22Rv1 (cell line): ENCODE data around the gene CMSS1.

ENCODE experiments used
- H3K27ac ChIP-seq: fragments of 450-650 bp; 2 replicates; pipeline ENCODE4 v1.5.1; 2017
- CTCF ChIP-seq: fragments of 450-650 bp; IDR thresholded peaks from 2 replicates; pipeline ENCODE4 v1.5.1; 2017; ENCODE audit warnings: mild to moderate bottlenecking
- ZFX ChIP-seq: fragments of 450-650 bp; IDR thresholded peaks from 2 replicates; pipeline ENCODE4 v1.6.1; 2017; ENCODE audit warnings: antibody characterized with exemption, borderline replicate concordance

The CMSS1 gene

GRCh38 chr3:100117093-100117492, 299.4 kb downstream of the CMSS1 start:
- TF ChIP-seq ZFX (no peak), CTCF (no peak)
- no peak overlapping the region for H3K27ac ChIP-seq

- TF ChIP-seq CTCF (no peak), ZFX (no peak)
- H3K27ac ChIP-seq, result no peak overlapping the region
These were observed 302.4 kb downstream of the CMSS1 start for GRCh38 chr3:100120012-100120411.

- TF ChIP-seq ZFX, result no peak
- no peak for TF ChIP-seq CTCF
- H3K27ac ChIP-seq, result no peak overlapping the region
These were observed 303.0 kb downstream of the CMSS1 start for GRCh38 chr3:100120693-100121092.

- H3K27ac ChIP-seq, result no peak overlapping the region
- TF ChIP-seq CTCF, result no peak
- TF ChIP-seq ZFX, result no peak
These were observed 304.7 kb downstream of the CMSS1 start for GRCh38 chr3:100122321-100122720.

- H3K27ac ChIP-seq, result no peak overlapping the region
- TF ChIP-seq ZFX, result no peak
- no peak for TF ChIP-seq CTCF
These were observed 305.4 kb downstream of the CMSS1 start for GRCh38 chr3:100123112-100123511.

- H3K27ac ChIP-seq, result no peak overlapping the region
- no peak for TF ChIP-seq ZFX
- TF ChIP-seq CTCF, result no peak
These were observed 306.6 kb downstream of the CMSS1 start for GRCh38 chr3:100124201-100124761.

GRCh38 chr3:100125161-100125938, 307.7 kb downstream of the CMSS1 start:
- no peak for TF ChIP-seq CTCF
- no peak for TF ChIP-seq ZFX
- no peak overlapping the region for H3K27ac ChIP-seq
